DMS114 treated with DMSO at 0.1 percent for 48 hours (cell line): ENCODE results near the gene GET4.
"Not testable (repeated sequence)": the region's sequence is repeated elsewhere in the genome, so short reads cannot be mapped to it uniquely, and the experiment has no call there.

Experiments used
- DNase-seq: peaks from one replicate; lab custom pipeline; 2025; ENCODE audit not compliant: unreplicated experiment; lab: John Stamatoyannopoulos, UW

The GET4 gene

GRCh38 chr7:926061-927030, 50.0 kb downstream of the GET4 start:
- no peak for DNase-seq

GRCh38 chr7:927031-927671, 50.8 kb downstream of the GET4 start:
- no peak for DNase-seq

GRCh38 chr7:929311-929711, 53.0 kb downstream of the GET4 start:
- DNase-seq, result no peak

GRCh38 chr7:930975-931758, 54.8 kb downstream of the GET4 start:
- DNase-seq, result no peak

GRCh38 chr7:931871-932650, 55.7 kb downstream of the GET4 start:
- no peak for DNase-seq

GRCh38 chr7:932651-932975, 56.3 kb downstream of the GET4 start:
- DNase-seq, result no peak

- DNase-seq, result no peak
These were observed 58.3 kb downstream of the GET4 start for GRCh38 chr7:934469-935163.

GRCh38 chr7:935164-935873, 59.0 kb downstream of the GET4 start:
- DNase-seq, result no peak

GRCh38 chr7:935874-936385, 59.6 kb downstream of the GET4 start:
- no peak for DNase-seq

- DNase-seq, result no peak
These were observed 60.2 kb downstream of the GET4 start for GRCh38 chr7:936386-937054.

GRCh38 chr7:937856-938484, 61.6 kb downstream of the GET4 start:
- no peak for DNase-seq

- no peak for DNase-seq
These were observed 62.3 kb downstream of the GET4 start for GRCh38 chr7:938546-939185.

- no peak for DNase-seq
These were observed 63.5 kb downstream of the GET4 start for GRCh38 chr7:939843-940242.

GRCh38 chr7:940599-941408, 64.5 kb downstream of the GET4 start:
- DNase-seq, result no peak

- DNase-seq, result not testable (repeated sequence)
These were observed 67.4 kb downstream of the GET4 start for GRCh38 chr7:943793-944192.

GRCh38 chr7:944744-945143, 68.4 kb downstream of the GET4 start:
- no peak for DNase-seq

- DNase-seq, result no peak
These were observed 68.8 kb downstream of the GET4 start for GRCh38 chr7:945147-945555.
